CD14-positive monocyte (primary cell): ENCODE data around the gene SIK3. TPM values are rescaled to one million over a fixed set of nuclear protein-coding genes. Genes with fewer than 3 reads are reported as not detected.
A peak's percentile ranks its signal among the peaks of the same experiment; 100 is the strongest.

Source experiments
- DNase-seq, 3 donors: peaks; one replicate each; pipeline ENCODE4 v3.0.0-alpha.2; 2011 to 2022
- H2AFZ ChIP-seq: 2 replicates; pipeline ENCODE4 v1.6.0; 2012; ENCODE audit warnings: mild to moderate bottlenecking, low read depth, low read length, inconsistent platforms; ENCODE audit not compliant: insufficient read depth, poor library complexity, severe bottlenecking
- H3K27ac ChIP-seq, 2 donors: 1 replicate in 1 of 2; 2 replicates in 1 of 2; pipeline ENCODE4 v1.5.1; 2012 to 2013; ENCODE audit warnings: low read length in 2 of 2, control low read depth in 1 of 2, inconsistent platforms in 1 of 2, low read depth in 1 of 2, mild to moderate bottlenecking in 1 of 2
- H3K27me3 ChIP-seq, 2 donors: one replicate each; pipeline versions ENCODE4 v1.6.0 to v1.6.1; 2011 to 2013; ENCODE audit warnings: low read length in 2 of 2; ENCODE audit not compliant: control insufficient read depth in 2 of 2, insufficient read depth in 2 of 2
- H3K36me3 ChIP-seq, 2 donors: replicated peaks in 1 of 2; 1 replicate in 1 of 2; 2 replicates in 1 of 2; pipeline versions ENCODE4 v1.5.1 to v1.6.1; 2012 to 2013; ENCODE audit warnings: low read length in 2 of 2, control low read depth in 1 of 2, inconsistent platforms in 1 of 2, mild to moderate bottlenecking in 1 of 2; ENCODE audit not compliant: insufficient read depth in 2 of 2, control insufficient read depth in 1 of 2
- H3K4me1 ChIP-seq, 2 donors: 1 replicate in 1 of 2; 2 replicates in 1 of 2; pipeline versions ENCODE4 v1.5.1 to v1.6.1; 2012 to 2013; ENCODE audit warnings: low read length in 2 of 2, control low read depth in 1 of 2, inconsistent platforms in 1 of 2, mild to moderate bottlenecking in 1 of 2, moderate library complexity in 1 of 2; ENCODE audit not compliant: insufficient read depth in 2 of 2, control insufficient read depth in 1 of 2
- H3K4me2 ChIP-seq: replicated peaks from 2 replicates; pipeline ENCODE3; 2012; ENCODE audit warnings: low read length, moderate library complexity, mild to moderate bottlenecking; ENCODE audit not compliant: poor library complexity, severe bottlenecking; ENCODE audit errors: extremely low read depth
- H3K4me3 ChIP-seq, 3 experiments: fragments of 200-600 bp in 1 of 3; sonication (generic) in 1 of 3; replicated peaks in 1 of 3; 1 replicate in 2 of 3; 2 replicates in 1 of 3; pipeline ENCODE4 v1.5.1; 2011 to 2013; ENCODE audit warnings: low read length in 3 of 3, mild to moderate bottlenecking in 3 of 3, control low read depth in 2 of 3, low read depth in 2 of 3, inconsistent platforms in 1 of 3, moderate library complexity in 1 of 3
- H3K79me2 ChIP-seq: 2 replicates; pipeline ENCODE4 v1.6.0; 2012; ENCODE audit warnings: mild to moderate bottlenecking, control low read depth, inconsistent platforms, low read length, moderate library complexity; ENCODE audit not compliant: insufficient read depth
- H3K9ac ChIP-seq: 2 replicates; pipeline ENCODE4 v1.6.0; 2017; ENCODE audit warnings: low read length, mild to moderate bottlenecking; ENCODE audit not compliant: insufficient read depth, poor library complexity, severe bottlenecking
- H3K9me3 ChIP-seq, 2 donors: replicated peaks in 1 of 2; 1 replicate in 1 of 2; 2 replicates in 1 of 2; pipeline versions ENCODE4 v1.5.1 to v1.6.1; 2012 to 2013; ENCODE audit warnings: low read length in 2 of 2, control low read depth in 1 of 2; ENCODE audit not compliant: control insufficient read depth in 1 of 2, insufficient read depth in 1 of 2
- H4K20me1 ChIP-seq: 2 replicates; pipeline ENCODE4 v1.6.0; 2012; ENCODE audit warnings: mild to moderate bottlenecking, low read length, control low read depth, moderate library complexity; ENCODE audit not compliant: insufficient read depth
- H3K27ac Mint-ChIP-seq, 7 donors: one replicate each; pipeline ENCODE4 v1.8.0; 2020; ENCODE audit warnings: mild to moderate bottlenecking in 7 of 7, mixed read lengths in 7 of 7, moderate library complexity in 6 of 7, inconsistent platforms in 2 of 7
- H3K27me3 Mint-ChIP-seq, 3 donors: one replicate each; pipeline ENCODE4 v1.8.0; 2021 to 2022; ENCODE audit warnings: low read depth in 3 of 3, mild to moderate bottlenecking in 3 of 3, mixed read lengths in 3 of 3, moderate library complexity in 3 of 3, inconsistent platforms in 1 of 3
- H3K36me3 Mint-ChIP-seq, 2 donors: one replicate each; pipeline ENCODE4 v1.8.0; 2020; ENCODE audit warnings: mixed read lengths in 2 of 2, inconsistent platforms in 1 of 2, mild to moderate bottlenecking in 1 of 2
- H3K4me1 Mint-ChIP-seq: one replicate; pipeline ENCODE4 v1.8.0; 2020; ENCODE audit warnings: mild to moderate bottlenecking, mixed read lengths
- H3K4me3 Mint-ChIP-seq, 2 donors: one replicate each; pipeline ENCODE4 v1.8.0; 2020; ENCODE audit warnings: mild to moderate bottlenecking in 2 of 2, mixed read lengths in 2 of 2, moderate library complexity in 1 of 2
- H3K9me3 Mint-ChIP-seq, 7 donors: one replicate each; pipeline ENCODE4 v1.8.0; 2020 to 2022; ENCODE audit warnings: mixed read lengths in 7 of 7, mild to moderate bottlenecking in 6 of 7, moderate library complexity in 6 of 7, inconsistent platforms in 2 of 7
- WGBS: methylation state at CpG from one replicate; pipeline ENCODE4 v1.1.5; 2013; ENCODE audit warnings: missing lambda C conversion rate; ENCODE audit not compliant: insufficient coverage; 5-methylcytosine and 5-hydroxymethylcytosine counted together
- intact Hi-C, 2 donors: fragments of 100-400 bp; cut with micrococcal nuclease; formaldehyde crosslinking; loops; one replicate each; pipeline versions ENCODE4 v1.15.0 to v1.15.1; 2023
- polyA plus RNA-seq, 3 donors: library from polyadenylated mRNA; depleted of rRNA in 1 of 3; unstranded in 2 of 3; stranded (reverse) in 1 of 3; fragments of 300-500 nt in 2 of 3; fragments of >200 nt in 1 of 3; fragmentation: Illumina TruSeq in 2 of 3; gene quantifications; 1 replicate in 2 of 3; 2 replicates in 1 of 3; pipeline ENCODE4 v1.2.3, GENCODE V29; 2012 to 2021
- TF ChIP-seq, protein P1 (sequence below): fragments of 200-600 bp; IDR thresholded peaks from one replicate; pipeline ENCODE4 v1.8.0; 2022; ENCODE audit warnings: antibody characterized with exemption, mild to moderate bottlenecking

Gene SIK3
- polyA plus RNA-seq, 3 donors: 18.3 to 142 (median 20.0) TPM

DNA sequence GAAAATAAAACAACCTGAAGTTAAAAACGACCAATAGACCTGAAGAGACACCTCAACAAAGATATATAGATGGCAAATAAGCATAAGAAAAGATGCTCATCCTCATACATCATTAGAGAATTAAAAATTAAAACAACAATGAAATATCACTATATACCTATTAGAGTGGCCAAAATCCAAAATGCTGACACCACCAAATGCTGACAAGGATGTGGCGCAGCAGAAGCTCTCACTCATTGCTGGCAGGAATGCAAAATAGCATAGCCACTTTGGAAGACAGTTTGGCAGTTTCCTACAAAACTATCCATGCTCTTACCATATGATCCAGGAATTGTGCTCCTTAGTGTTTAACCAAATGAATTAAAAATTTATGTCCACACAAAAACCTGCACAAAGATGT lies 205.9 kb downstream of the SIK3 start:
- Histone ChIP-seq H3K79me2 (no peaks in the 10 kb centered on the region), H3K4me2 (no peak overlapping the region), H3K36me3 (peaks cover 41 to 94% of the 10 kb centered on the region in 2 donors), H3K4me1 (peaks cover 14 to 19% of the 10 kb centered on the region in 2 donors), H4K20me1 (peaks cover 7% of the 10 kb centered on the region), H3K9me3 (no peaks in the 10 kb centered on the region), H3K27ac (no peak overlapping the region), H3K27me3 (no peaks in the 10 kb centered on the region), H3K9ac (no peak overlapping the region), H3K4me3 (no peak overlapping the region), H2AFZ (no peak overlapping the region)
- 100% methylated on average over 1 of the region's 2 CpGs for WGBS
- TF ChIP-seq, protein P1, sequence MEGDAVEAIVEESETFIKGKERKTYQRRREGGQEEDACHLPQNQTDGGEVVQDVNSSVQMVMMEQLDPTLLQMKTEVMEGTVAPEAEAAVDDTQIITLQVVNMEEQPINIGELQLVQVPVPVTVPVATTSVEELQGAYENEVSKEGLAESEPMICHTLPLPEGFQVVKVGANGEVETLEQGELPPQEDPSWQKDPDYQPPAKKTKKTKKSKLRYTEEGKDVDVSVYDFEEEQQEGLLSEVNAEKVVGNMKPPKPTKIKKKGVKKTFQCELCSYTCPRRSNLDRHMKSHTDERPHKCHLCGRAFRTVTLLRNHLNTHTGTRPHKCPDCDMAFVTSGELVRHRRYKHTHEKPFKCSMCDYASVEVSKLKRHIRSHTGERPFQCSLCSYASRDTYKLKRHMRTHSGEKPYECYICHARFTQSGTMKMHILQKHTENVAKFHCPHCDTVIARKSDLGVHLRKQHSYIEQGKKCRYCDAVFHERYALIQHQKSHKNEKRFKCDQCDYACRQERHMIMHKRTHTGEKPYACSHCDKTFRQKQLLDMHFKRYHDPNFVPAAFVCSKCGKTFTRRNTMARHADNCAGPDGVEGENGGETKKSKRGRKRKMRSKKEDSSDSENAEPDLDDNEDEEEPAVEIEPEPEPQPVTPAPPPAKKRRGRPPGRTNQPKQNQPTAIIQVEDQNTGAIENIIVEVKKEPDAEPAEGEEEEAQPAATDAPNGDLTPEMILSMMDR: no peak
- Mint-ChIP-seq H3K9me3 (no peaks in the 10 kb centered on the region), H3K4me1 (peaks cover 20% of the 10 kb centered on the region), H3K27me3 (no peaks in the 10 kb centered on the region), H3K4me3 (no peak overlapping the region), H3K36me3 (peaks cover 70 to 71% of the 10 kb centered on the region in 2 donors), H3K27ac (no peak overlapping the region)
- intact Hi-C loops: no loop called here
- no peak for DNase-seq

DNA sequence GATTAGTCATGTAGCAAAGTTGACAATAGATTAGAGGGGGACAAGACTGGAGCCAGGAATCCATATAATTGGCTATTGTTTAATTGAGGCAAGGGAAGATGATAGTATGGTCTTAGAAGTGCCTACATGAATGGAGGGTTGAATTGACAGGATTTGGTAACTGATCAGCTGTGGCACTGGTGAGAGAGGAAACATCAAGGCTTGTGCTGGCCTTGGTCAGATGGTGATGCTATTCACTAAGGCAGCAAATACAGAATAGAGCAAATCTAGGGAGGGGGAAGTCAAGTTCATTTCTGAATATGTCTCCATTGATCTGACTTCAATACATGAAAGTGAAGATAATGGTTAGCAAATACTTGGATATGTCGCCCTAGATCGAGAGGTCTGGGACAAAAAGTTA lies 206.5 kb downstream of the SIK3 start:
- Mint-ChIP-seq H3K27me3 (no peaks in the 10 kb centered on the region), H3K36me3 (peaks cover 67 to 71% of the 10 kb centered on the region in 2 donors), H3K27ac (peak overlapping the region in 2 of 7 donors; percentile 17 to 37), H3K4me3 (no peak overlapping the region), H3K4me1 (peaks cover 20% of the 10 kb centered on the region), H3K9me3 (no peaks in the 10 kb centered on the region)
- peaks cover 7% of the 10 kb centered on the region for H4K20me1 ChIP-seq
- peaks cover 40 to 94% of the 10 kb centered on the region in 2 donors for H3K36me3 ChIP-seq
- no peaks in the 10 kb centered on the region for H3K9me3 ChIP-seq
- no peak overlapping the region for H2AFZ ChIP-seq
- intact Hi-C loops: no loop called here
- no peaks in the 10 kb centered on the region for H3K27me3 ChIP-seq
- no peak for DNase-seq
- H3K79me2 ChIP-seq: no peaks in the 10 kb centered on the region
- 93% methylated on average over 2 of the region's 2 CpGs for WGBS
- H3K4me1 ChIP-seq: peaks cover 14 to 19% of the 10 kb centered on the region in 2 donors
- no peak overlapping the region for H3K27ac ChIP-seq
- H3K9ac ChIP-seq: no peak overlapping the region
- TF ChIP-seq, protein P1: no peak
- no peak overlapping the region for H3K4me3 ChIP-seq
- H3K4me2 ChIP-seq: no peak overlapping the region
